HCT116 (cell line): ENCODE results near the gene CTSW.

Experiments
- CTCF ChIP-seq, 3 experiments: fragments of 200-600 bp in 1 of 3; sonication (generic) in 1 of 3; IDR thresholded peaks in 2 of 3; conservative IDR thresholded peaks in 1 of 3; 2 replicates each; pipeline ENCODE4 v1.5.1; 2012 to 2017; ENCODE audit warnings: low read depth in 2 of 3, low read length in 2 of 3, antibody characterized with exemption in 1 of 3, borderline replicate concordance in 1 of 3, control low read depth in 1 of 3, mild to moderate bottlenecking in 1 of 3, mixed read lengths in 1 of 3, mixed run types in 1 of 3, moderate library complexity in 1 of 3; ENCODE audit not compliant: insufficient read depth in 1 of 3
- EZH2phosphoT487 ChIP-seq: fragments of 200-600 bp; IDR thresholded peaks from 2 replicates; pipeline ENCODE4 v1.6.1; 2018; ENCODE audit warnings: antibody characterized with exemption, borderline replicate concordance
- MAX ChIP-seq: IDR thresholded peaks from 2 replicates; pipeline ENCODE4 v1.6.1; 2012
- POLR2A ChIP-seq: IDR thresholded peaks from 2 replicates; pipeline ENCODE4 v1.7.0; 2011; ENCODE audit warnings: borderline replicate concordance; ENCODE audit not compliant: insufficient read depth, insufficient read length; ENCODE audit errors: extremely low read depth
- POLR2AphosphoS5 ChIP-seq: IDR thresholded peaks from 2 replicates; pipeline ENCODE4 v1.6.1; 2011; ENCODE audit warnings: mild to moderate bottlenecking, low read depth, low read length, moderate library complexity
- RAD21 ChIP-seq: IDR thresholded peaks from 2 replicates; pipeline ENCODE4 v1.6.1; 2012; ENCODE audit warnings: low read depth, mild to moderate bottlenecking
- REST ChIP-seq: IDR thresholded peaks from 2 replicates; pipeline ENCODE4 v1.6.1; 2012; ENCODE audit warnings: low read depth
- SIN3A ChIP-seq: IDR thresholded peaks from 2 replicates; pipeline ENCODE4 v1.6.1; 2012; ENCODE audit warnings: low read depth
- SP1 ChIP-seq: IDR thresholded peaks from 2 replicates; pipeline ENCODE4 v1.6.1; 2012; ENCODE audit warnings: low read depth
- ZBTB33 ChIP-seq: IDR thresholded peaks from 2 replicates; pipeline ENCODE4 v1.6.1; 2011; ENCODE audit warnings: mild to moderate bottlenecking, low read length, moderate library complexity; ENCODE audit not compliant: insufficient replicate concordance; ENCODE audit errors: extremely low read depth

- TF ChIP-seq CTCF (IDR thresholded peaks at IDR 0.05 in 2 of 3, conservative IDR thresholded peaks at IDR 0.05 in 1 of 3; ENCODE audit: borderline replicate concordance in 1 of 3, insufficient read depth in 1 of 3, low read depth in 2 of 3, low read length in 2 of 3) (peak in 2 of 3 experiments; percentile 68 to 78; a peak in 4 of 6 replicates), POLR2A (peak; percentile 63), SP1 (no peak), ZBTB33 (peak; percentile 49), EZH2phosphoT487 (no peak), RAD21 (no peak), POLR2AphosphoS5 (peak; percentile 93), REST (no peak), MAX (no peak), SIN3A (no peak)
Observed at GRCh38 chr11:65888163-65888814, 8.7 kb downstream of the CTSW start, which contains the start of gene FIBP.
